ENCODE data around the gene PTGES.
A peak's percentile ranks its signal among the peaks of the same experiment; 100 is the strongest.
"Not testable (repeated sequence)": the region's sequence is repeated elsewhere in the genome, so short reads cannot be mapped to it uniquely, and the experiment has no call there.

The PTGES gene

DNA sequence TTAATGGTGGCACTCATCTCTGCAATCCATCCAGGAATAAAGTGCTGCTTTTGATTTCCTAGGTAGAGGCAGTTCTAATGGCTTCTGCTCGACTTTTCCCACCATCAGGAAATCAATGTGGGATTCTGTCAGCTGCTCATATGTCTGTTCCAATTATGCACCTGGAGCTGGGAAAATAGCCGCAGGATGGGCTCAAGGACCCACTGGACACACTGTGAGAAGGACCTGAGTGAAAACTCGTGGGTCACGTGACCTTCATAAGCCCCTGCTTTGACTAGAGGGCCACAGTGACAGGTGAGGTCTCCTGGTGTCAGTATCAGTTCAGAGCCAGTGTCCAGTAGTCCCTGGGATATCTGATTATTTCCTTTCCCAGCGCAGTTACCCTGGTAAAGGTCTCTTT lies 17.9 kb upstream of the PTGES start:
- DNase-seq (ENCODE audit: low read depth), result no peak

DNA sequence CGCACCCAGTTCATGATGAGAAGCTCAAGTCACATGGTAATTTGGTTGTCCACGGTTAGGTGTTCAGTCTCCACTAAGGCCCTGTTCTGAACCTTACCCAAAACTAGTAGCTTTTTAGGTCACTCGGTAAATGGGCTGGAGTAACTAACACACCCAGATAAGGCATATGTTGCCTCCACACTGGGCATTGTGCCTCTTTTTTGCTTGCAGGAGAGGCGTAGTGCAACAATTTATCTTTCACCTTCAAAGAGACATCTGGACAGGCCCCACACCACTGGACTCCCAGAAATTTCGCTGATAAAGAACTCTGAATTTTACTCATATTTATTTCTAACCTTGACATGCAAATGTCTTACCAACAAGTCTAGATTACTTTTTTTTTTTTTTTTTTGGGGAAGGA lies 16.8 kb upstream of the PTGES start:
- DNase-seq (ENCODE audit: low read depth), result no peak

DNA sequence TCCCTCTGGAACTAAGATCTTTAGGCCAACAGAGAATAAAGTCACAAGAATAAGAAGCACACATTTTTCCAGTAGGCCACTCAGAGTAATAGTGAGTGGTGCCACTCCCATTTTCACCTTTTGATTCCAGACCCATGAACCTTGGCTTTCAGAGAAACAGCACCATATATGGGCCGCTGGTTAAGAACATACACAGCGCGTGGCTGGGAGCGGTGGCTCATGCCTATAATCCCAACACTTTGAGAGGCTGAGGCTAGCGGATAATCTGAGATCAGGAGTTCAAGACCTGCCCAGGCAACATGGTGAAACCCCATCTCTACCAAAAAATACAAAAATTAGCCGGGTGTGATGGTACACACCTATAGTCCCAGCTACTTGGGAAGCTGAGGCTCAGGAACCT lies 15.6 kb upstream of the PTGES start:
- no peak for DNase-seq (ENCODE audit: low read depth)

DNA sequence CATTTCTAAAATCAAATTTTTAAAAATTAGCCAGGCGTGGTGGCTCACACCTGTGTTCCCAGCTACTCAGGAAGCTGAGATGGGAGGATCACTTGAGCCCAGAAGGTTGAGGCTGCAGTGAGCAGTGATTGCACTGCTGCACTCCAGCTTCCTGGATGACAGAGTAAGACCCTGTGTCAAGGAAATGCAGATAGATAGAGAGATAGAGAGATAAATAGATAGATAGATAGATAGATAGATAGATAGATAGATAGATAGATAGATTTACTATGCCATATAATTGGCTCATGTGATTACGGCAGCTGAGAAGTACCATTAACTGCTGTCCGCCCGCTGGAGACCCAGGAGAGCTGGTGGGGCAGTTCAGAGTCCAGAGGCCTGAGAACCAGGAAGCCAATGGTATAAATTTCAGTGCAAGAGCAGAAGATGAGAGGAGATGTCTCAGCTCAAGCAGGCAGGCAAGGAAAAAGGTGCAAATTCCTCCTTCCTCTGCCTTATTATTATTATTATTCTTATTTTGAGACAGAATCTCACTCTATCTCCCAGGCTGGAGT lies 13.0 kb upstream of the PTGES start:
- DNase-seq (ENCODE audit: low read depth), result no peak

DNA sequence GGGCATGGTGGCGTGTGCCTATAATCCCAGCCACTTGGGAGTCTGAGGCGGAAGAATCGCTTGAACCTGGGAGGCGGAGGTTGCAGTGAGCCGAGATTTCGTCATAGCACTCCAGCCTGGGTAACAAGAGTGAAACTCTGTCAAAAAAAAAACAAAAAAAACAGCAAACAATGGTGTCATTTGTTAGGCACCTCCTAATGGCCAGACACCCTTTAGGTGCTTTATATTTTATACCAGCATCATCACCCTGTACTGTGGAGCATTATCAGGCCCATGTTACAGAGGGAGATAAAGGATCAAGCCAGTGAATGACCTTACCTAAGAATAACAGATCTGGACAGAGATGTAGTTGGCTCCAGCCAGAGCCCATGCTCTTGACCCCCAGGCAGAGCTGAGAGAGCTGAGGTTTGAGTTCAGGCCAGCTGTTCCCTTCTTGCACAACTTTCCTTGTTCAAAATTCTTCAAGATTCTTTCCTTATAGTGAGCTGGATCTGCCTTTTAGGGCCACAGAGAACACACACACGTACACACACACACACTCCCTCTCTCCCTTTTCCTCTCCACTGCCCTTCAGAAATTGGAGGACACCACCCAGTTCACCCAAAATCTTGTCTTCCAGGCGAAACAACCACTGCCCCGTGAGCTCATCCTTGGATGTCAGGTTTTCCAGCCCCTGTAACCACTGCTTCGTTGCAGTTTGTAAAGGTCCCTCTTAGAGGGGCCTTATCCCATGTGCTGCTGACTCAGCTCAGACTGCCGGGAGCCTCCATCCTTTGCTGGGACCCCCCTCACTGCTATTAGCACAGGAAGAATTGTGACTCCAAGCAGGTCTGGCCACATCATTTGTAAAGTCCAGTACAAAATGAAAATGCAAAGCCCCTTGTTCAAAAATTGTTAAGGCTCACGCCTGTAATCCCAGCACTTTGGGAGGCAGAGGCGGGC lies 10.4 kb upstream of the PTGES start:
- DNase-seq (ENCODE audit: low read depth), result peak; percentile 96

DNA sequence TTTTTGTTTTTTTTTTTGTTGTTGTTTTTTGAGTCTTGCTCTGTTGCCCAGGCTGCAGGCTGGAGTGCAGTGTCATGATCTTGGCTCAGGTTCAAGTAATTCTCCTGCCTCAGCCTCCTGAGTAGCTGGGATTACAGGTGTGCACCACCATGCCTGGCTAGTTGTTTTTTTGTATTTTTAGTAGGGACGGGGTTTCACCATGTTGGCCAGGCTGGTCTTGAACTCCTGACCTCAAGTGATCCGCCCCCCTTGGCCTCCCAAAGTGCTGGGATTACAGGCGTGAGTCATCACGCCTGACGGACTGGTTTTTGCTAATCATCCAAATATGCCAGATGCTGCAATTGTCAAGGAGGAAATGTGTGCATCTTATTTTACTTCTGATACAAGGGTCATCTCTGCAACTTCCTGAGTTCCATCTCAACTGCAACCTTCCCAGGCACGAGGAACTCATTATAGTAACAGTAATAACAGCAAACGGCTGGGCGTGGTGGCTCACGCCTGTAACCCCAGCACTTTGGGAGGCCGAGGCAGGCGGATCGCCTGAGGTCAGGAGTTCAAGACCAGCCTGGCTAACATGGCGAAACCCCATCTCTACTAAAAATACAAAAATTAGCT lies 9.6 kb upstream of the PTGES start:
- DNase-seq (ENCODE audit: low read depth), result peak; percentile 98

DNA sequence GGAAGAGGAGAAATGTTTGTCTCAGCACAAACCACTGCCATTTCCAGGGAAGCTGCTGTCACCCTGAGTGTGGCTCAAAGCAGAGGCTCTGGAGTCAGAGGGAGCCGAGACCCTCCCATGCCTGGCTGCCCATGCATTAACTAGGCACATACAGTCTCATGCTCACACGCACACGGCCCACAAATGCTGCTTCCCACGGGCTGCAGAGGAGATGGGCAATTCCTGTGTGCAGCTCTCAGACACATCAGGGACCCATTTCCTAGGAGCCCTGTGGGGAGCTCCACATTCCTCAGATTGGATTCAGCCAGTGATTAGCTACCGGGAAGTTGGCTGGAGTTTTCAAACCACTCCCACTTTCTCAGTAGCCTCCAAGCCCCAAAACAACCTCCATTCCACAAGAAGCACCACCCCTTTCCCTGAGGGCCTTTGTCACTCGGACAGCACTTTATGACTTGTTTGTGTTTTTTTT lies 9.1 kb upstream of the PTGES start:
- peak; percentile 81 for DNase-seq (ENCODE audit: low read depth)

DNA sequence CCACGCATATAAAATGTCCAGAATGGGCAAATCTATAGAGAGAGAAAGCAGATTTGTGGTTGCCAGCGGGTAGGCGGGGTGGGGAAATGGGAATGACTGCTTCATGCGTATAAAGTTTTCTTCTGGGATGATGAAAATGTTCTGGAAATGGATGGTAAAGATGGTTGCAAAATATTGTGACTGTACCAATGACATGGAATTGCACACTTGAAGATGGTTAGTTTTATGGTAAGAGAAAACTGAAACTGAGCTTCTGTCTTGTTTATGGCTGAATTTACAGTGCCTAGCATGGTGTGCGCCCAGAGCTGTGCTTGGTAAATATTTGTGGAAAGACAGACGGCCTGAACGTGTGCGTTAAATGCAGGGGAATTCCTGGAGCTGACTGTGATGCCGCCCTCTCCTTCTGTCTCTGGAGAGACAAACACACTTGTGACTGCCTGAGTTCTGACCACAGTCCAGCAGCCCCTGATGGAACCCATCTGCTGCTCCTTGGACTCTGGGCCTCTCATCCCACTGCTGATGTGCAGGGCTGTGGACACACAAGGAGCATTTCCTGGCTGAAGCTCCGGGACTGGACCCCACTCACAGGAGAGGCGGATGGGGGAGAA lies 8.6 kb upstream of the PTGES start:
- DNase-seq (ENCODE audit: low read depth), result peak; percentile 77

DNA sequence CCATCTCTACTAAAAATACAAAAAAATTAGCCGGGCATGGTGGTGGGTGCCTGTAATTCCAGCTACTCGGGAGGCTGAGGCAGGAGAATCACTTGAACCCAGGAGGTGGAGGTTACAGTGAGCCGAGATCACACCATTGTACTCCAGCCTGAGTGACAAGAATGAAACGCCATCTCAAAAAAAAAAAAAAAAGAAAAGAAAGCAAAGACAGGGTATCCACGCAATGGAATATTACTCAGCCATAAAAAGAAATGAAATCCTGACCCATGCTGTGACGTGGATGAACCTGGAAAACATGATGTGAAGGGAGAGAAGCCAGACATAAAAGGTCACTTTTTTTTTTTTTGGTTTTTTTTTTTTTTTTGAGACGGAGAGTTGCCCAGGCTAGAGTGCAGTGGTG lies 7.9 kb upstream of the PTGES start:
- not testable (repeated sequence) for DNase-seq (ENCODE audit: low read depth)

DNA sequence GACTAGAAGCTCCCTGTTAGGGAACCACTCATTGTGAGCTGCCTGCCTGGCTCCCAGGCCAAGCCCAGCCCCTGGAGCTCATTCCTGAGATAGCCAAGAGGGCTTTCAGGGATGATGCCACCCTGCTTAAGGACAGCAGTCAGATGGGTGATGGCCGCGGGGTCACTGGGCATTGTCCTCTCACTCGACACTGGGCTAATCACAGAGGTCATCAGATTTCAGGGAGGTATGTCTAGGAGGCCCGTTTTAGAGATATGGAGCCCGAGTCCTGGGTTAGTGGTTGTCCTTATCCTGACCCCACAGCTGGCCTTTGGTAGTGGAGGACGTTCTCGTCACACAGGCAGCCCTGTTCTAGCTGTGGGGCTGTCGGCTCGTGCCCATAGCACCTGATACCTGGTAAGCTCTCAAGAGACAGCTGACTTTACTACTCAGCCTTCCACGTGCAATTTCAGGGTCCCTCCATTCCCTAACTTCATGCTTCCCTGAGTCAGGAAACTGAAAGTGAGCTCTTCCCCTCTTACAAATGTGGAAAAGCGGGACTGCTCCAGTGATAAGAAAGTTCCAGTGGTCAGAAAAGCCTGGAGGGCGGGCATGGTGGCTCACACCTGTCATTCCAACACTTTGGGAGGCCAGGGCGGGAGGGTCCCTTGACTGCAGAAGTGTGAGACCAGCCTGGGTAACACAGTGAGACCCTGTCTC lies 7.1 kb upstream of the PTGES start:
- DNase-seq (ENCODE audit: low read depth), result no peak

DNA sequence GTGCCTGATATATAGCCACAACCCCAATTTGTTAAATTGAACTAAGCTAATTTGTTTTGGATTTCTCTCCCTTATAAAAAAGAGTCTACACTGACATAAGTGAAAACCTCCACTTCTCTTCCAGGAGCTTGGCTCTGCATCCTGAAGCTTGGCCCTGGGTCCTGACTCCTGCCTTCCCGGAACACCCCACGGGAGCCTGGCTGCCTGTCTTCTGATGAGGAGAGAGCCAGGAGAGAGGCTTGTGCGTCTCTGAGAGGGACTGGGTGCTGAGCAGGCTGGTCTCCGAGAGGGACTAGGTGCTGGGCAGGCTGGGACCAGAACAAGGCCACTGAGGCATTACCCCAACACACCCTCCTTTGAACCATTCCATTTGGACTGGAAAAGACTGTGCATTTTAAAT lies 6.5 kb upstream of the PTGES start:
- DNase-seq (ENCODE audit: low read depth), result no peak

DNA sequence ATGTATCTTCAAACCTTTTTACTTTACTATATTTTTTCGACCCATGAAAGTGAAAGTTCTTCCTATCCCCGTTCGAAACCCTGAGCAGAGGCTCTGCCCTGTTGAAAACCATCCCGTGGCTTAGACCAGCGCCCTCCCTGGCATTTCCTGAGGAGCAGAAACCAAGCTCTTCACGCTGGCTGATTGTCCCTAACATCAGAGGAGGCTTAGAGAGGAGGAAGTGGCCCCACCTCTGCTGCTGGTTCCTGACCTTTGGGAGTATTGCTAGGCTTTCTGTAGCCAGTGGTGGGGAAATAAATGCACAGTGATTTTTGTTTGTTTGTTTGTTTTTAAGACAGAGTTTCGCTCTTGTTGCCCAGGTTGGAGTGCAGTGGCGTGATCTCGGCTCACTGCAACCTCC lies 4.2 kb upstream of the PTGES start:
- no peak for DNase-seq (ENCODE audit: low read depth)

DNA sequence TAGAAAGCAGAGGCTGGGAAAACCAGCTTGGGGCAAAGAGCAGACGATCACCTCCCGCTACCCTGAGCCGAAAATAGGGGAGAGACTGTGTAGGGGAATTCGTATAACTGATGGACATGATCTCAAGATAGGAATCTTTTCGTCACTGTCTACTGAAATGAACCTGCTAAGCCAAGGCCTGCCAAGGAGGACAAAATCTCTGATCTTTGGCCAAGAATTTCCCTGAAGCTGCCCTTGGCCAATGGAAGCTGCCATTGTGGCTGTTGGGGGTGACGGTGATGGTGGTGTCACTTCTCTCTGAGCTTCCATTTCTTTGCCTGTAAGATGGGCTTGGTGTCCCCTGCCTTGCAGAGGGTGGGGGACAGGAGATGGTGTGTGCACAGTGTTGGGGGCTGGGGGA lies 3.3 kb upstream of the PTGES start:
- no peak for DNase-seq (ENCODE audit: low read depth)

DNA sequence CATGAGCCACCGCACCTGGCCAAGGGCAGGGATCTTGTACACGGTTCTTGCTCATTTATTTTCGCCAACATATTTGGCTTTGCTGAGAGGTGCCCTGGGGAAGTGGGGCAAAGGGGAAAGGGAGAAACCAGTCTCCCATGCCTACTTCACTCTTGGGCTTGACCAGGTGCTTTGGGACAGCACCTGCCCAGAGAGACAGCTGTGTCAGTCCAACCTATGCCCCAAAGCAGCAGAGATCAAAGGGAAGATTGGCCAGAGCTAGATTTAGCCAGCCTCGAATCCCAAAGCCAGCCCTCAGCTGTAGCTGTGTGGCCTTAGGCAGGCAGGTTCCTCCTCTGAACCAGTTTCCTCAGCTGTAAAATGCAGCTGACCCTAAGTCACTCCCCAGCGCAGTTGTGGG lies 2.3 kb upstream of the PTGES start:
- no peak for DNase-seq (ENCODE audit: low read depth)

DNA sequence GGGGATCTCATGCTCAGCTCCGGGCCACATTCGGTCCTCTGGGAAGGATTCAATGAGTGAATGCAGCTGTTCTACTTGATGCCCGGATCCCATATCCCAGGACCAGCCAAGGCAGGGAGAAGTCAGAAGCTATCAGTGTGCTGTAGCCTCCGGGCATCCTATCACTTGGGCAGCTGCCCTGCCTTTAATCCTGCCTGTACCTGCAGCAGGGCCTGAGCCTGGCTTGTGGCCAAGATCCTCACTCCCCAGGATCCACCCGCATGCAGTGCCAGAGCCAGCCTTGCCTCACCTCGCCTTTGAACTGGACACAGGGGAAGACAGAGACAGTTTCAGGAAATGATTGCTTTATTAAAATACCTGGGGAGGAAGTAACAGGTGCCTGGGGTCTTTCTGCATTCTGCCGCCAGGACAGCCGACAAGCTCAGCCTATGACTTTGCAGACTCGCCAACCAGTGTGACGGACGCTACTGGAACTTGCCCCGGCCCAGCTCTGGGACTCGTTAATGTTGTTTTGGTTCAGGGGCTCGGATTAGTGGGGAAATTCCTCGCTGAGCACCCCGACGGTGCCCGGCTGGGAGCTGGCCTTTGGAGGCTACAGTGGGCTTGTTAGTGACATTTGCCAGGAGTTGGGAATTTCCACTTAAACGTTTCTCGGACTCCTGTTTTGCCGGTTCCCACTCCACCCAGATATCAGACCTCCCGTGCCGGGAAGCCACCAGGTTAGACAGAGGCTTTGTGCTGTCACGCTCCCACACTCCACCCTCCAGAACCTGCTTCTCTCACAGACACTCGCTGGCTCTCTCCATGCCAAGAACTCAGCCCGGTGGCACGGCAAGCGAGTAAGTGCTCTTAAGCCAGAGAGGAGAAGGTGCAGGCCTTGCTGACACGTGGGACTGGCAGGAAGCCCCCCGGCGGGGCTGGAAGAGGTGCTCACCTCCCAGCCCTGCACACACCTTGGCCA lies 721 bp downstream of the PTGES start:
- DNase-seq (ENCODE audit: low read depth), result no peak

DNA sequence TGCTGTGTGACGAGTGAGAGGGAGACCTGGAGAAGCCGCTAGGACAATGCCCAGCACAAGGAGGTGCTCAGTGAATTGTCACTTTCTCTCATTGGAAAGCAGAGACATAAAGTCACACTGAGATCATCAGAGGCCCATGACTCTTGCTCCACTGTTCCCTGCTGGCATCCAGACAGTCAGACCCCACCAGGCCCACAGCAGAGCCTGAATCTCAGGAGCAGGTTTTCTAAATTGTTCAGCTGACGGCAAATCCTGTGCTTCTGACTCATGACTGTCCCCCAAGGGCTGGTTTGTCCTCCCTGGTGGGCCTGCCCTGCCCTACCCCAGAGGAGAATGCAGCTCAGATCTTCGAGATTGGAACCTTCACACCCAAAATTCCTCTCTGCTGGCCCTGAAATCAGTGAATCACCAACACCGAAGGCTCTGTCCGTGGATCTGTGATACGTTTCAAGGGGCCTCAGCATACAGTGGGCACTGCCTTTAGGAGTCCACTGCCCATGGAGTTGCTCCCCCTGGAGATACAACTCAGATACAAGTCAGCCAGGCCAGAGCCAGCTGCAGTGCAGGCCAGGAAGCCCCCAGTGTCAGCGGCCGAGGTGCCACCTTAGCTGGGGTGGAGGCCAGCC lies 2.7 kb downstream of the PTGES start:
- peak; percentile 33 for DNase-seq (ENCODE audit: low read depth)

DNA sequence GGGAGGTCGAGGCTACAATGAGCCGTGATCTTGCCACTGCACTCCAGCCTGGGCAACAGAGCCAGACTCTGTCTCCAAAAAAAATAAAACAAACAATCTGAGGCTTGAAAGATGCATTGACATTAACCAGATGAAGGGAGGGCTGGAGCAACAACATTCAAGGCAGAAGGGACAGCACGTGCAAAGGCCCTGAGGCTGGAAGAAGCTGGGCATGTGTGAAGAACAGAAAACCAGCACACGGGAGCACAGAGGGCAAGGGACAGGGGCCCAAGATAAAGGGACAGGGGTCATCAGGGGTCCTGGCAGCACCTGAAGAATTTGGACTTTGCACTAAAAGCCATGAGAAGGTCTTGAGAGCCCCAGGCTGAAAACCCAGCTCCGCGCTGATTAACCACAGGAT lies 3.3 kb downstream of the PTGES start:
- no peak for DNase-seq (ENCODE audit: low read depth)

DNA sequence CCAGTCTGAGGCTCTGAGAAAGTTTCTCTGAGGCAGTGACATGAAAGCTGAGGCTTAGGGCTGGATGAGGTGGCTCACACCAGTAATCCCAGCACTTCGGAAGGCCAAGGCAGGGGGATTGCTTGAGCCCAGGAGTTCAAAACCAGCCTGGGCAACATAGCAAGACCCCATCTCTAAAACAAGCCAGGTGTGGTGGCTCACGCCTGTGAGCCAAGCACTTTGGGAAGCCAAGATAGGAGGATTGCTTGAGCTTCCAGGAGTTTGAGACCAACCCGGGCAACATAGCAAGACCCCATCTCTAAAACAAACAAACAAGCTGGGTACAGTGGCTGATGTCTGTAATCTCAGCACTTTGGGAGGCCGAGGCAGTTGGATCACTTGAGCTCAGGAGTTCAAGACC lies 3.8 kb downstream of the PTGES start:
- DNase-seq (ENCODE audit: low read depth), result not testable (repeated sequence)

DNA sequence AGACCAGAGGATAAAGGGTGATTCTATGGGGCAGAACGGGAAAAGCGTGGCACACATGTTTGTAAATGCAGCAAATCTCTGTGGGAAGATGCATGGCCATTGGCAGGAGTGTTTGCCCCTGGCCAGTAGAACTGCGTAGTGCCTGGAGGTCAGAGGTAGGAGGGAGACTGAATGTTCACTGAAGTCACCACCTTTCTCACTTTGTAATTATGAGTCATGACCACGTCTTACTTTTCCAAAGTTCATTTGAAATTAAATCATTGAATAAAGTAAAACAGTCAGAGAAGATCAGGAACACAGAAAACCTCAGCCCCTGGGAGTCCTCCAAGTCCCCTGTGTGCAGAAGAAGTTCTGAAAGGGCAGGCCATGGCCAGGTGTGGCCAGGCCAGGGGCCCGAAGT lies 4.6 kb downstream of the PTGES start:
- DNase-seq (ENCODE audit: low read depth), result peak; percentile 34

DNA sequence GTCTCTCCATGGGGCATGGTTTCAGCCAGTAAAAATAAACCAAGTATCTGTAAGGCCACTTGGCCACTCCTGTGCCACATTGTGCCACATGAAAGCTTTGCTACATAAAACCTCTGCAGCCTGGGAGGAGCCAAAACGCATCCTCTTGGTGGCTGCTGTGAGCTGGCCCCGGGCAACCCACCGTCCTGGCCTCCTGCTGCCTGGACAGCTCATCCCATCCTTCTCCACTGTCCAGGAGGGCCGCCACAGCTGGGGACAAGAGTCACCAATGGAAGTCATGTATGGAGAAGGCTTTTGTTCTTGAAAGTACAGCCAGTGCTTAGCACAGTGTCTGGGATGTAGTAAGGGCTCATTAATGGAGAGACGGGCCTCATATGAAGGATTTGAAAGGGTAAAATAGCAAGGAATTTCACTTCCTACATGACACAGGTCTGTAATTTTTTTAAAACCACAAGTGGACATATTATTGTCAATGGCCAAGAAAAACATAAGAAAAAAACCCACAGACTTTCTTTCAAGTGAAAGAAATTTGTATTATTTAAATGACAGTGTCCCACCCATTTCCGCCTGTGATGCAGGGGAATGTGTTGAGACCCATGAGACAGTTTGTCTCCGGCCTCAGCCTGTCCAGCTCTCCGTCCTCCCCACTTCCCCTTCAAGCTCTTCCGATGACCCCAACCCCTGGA lies 6.6 kb downstream of the PTGES start:
- no peak for DNase-seq (ENCODE audit: low read depth)
